Fibroblast of upper back skin (primary cell): ENCODE data around the gene REPS1.
A peak's percentile ranks its signal among the peaks of the same experiment; 100 is the strongest.
"Not testable (repeated sequence)": the region's sequence is repeated elsewhere in the genome, so short reads cannot be mapped to it uniquely, and the experiment has no call there.

Source experiments
- DNase-seq: peaks from one replicate; pipeline ENCODE4 v3.0.0-alpha.2; 2013

The REPS1 gene, protein sequence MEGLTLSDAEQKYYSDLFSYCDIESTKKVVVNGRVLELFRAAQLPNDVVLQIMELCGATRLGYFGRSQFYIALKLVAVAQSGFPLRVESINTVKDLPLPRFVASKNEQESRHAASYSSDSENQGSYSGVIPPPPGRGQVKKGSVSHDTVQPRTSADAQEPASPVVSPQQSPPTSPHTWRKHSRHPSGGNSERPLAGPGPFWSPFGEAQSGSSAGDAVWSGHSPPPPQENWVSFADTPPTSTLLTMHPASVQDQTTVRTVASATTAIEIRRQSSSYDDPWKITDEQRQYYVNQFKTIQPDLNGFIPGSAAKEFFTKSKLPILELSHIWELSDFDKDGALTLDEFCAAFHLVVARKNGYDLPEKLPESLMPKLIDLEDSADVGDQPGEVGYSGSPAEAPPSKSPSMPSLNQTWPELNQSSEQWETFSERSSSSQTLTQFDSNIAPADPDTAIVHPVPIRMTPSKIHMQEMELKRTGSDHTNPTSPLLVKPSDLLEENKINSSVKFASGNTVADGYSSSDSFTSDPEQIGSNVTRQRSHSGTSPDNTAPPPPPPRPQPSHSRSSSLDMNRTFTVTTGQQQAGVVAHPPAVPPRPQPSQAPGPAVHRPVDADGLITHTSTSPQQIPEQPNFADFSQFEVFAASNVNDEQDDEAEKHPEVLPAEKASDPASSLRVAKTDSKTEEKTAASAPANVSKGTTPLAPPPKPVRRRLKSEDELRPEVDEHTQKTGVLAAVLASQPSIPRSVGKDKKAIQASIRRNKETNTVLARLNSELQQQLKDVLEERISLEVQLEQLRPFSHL

DNA sequence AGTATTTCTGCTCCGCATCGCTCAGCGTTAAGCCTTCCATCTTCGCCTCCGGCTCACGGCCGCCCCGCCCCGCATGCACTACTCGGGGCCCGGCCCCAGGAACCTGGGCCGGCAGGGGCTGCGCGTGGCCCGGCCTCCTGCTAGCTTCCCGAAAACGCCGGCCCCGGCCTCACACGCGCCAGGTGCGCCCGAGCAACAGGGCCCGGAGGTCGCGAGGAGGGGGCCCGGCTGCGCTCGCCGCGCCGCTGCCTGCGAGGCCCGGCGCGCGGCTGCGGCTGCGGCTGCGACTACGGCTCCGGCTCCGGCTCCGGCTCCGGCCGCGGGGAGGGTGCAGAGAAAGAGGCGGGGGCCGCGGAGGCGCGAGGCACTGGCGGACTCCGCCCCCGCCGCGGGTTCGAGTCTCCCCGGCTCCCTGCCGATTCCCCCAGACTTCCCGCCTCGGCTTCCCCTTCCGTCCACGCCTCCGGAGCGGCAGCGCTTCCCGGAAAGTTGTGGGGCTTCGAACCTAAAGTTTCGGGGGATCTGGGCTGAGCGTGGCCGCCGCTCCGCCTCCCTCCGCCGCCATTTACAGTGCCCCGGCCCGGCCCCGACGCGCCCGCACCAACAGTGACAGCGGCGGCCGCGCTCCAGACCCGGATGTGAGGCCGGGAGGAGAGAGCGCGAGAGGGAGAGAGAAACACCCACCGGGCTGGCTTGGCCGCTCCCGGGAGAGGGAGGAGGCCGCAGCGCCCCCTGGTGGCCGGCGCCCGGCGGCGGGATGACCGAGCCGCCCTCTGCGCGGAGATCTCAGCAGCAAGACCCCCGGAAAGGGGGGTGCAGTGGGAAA is at the start of gene REPS1:
TSS of gene REPS1 (minus strand) at position 611 of the 826 bp plus-strand sequence. CDS start at position 40, 571 bp downstream.
- DNase-seq = peak; percentile 89

DNA sequence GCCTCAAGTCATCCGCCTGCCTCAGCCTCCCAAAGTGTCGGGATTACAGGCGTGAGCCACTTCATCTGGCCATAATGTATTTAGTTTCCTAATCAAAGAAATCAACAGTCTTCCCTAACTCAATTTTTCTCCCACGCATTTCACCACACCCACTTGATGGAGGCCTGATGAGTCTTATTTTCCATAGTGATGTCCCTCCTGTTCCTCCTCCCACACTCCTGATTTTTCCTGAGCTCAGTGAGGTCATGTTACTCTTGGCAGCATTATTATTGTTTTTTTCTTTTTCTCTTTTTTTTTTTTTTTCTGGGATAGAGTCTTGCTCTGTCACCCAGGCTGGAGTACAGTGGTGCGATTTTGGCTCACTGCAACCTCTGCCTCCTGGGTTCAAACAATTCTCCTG is 49.4 kb upstream of the REPS1 start:
- peak; percentile 37 for DNase-seq

DNA sequence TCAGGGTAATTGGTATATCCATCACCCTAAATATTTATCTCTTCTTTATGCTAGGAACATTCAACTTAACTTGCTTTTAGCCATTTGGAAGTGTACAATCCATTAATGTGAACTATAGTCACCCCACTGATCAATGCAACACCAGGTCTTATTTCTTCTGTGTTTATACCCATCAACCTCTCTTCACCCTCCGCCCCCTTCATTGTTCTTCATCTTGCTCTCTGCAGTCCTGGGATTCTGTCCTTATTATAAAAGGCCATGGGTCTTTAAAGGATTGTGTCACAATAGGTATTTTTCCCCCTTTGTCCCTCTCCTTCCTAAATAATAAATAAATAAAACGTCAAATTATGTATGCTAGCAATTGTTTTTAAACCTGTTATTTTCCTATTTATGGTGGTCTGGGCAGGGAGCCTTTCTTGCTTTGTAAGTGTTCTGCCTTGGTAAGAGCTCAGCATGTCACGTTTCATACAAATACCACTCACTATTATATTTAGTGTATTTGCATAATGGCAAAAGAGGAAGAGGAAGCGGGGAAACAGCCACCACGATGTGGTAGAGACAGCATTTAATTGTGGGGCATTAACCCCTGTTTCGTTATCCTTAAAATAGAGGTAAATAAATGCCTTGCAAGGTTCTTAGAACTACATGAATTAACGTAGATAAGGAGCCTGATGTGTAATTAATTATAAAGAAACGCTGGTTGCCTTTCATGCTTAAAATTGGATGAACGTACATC is 42.3 kb upstream of the REPS1 start:
- no peak for DNase-seq

DNA sequence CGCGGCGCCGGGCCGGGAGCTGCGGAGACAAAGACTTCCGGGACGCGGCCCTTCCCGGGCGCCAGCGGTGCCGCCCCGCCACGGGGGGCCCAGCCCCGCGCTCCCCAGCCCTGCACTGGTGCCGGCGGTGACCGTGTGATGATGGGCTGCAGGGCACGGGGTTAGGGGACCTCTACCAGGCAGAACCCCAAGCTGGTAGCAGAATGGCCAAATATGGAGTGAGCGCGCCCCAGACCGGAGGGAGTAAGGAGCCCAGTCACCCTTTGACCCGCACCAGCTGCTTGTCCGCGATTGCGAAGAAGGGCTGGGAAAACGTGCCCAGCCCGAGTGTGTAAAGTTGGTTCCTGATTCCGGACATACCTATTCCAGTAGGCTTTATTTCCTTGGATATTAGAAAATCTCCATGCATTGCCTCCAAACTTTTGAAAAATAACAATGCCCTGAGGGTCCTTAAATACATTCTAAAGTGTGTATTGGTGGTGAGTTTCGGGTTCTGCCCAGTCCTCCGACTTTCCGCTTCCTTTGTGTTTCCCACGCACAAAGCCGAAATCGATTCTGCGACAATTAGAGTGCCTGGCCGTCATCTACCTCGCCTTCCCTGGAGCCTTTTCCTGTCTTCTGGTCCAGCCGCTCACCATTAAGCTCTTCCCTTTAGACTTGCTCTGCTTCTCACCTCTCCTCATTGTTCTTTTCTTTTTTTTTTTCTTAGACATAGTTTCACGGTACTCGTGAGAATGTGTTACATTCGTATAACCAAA is 41.6 kb upstream of the REPS1 start:
- peak; percentile 30 for DNase-seq

DNA sequence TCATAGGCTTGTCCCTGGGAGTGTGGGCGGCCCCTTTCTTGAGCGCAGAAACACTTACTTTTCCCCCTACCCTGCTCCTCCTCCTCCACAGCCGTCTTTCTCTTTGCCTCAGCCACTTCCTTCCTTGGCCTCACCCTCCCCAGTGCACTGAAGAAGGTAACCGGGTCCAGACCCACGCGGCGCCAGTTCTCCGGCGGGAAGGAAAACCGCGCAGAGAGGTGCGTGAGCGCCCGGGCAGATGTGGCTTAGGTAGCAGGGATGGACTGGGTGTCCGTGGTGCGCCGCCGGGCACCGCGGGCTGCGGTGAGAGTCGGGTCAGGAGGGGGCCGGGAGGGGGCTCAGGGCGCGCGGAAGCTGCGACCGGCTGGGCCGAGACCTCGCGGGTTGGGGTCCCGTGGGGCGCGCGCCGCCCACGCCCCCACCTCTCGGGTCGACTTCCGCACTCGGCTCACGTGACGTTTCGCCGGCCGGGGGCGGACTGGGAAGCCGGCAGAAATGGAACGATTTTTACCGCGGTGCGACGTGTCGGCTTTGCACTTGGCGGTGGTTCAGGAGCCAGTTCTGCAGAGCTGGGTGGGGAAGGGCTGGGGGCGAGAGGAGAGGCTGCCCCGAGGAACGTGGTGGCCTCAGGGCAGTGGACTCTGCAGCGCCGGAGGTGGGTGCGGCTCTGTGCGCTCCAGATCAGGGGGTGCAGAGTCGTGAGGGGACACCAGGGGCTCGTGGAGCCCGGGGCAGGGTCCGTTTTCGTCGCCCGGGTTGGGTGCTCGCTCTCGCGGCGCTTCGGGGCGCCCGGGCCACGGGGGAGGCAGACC is 40.8 kb upstream of the REPS1 start, which contains the start of gene ABRACL:
TSS of gene ABRACL (plus strand) at position 88 of the 812 bp plus-strand sequence. CDS start 5,416 bp downstream, outside the sequence.
- peak; percentile 65 for DNase-seq

DNA sequence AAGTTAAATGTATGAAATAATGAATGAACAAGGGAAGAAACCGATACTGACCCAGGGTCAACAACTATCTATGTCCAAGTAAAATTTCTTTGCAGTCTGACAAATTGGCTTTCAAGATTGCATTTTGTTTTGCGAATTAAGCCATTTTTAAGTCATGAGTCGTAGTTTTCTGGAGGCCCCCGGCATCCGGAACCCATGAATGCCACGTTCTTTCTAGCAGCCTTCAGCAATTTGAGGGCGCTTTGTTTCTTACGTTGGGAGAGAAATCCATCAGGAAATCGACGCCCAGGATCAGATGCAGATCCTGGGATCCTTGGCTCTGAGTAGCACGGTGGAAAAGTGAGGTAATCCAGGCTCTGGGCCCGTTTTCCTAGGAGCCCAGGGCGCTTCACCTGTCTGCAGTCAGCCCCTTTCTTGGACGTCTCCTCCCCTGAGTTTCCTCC is 40.2 kb upstream of the REPS1 start:
- no peak for DNase-seq

DNA sequence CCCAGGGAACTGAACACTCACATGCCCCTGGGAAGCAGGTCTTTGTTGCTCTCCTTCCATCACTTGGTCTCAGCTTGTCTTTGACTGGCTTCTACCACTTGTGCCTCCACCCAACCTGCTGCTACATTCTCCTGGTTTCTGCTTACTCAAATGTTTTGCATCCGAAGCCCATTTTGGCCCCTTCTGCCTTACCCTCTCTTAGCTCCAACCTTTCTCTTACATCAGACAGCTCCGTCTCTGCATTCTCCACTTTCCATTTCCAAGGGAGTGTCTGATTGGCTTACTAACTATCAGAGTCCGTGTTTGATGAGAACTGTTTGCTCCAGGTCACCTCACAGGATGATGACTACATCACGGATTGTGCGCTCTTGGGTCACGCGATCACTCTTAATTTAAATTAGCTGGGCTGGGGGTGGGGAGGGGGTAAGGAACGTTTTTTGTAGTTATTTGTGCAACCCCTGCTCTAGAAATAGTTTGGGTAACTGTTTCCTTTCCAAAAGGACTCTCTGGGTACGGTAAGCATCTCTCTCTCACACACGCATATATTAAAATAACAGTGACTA is 39.6 kb upstream of the REPS1 start:
- peak; percentile 20 for DNase-seq

DNA sequence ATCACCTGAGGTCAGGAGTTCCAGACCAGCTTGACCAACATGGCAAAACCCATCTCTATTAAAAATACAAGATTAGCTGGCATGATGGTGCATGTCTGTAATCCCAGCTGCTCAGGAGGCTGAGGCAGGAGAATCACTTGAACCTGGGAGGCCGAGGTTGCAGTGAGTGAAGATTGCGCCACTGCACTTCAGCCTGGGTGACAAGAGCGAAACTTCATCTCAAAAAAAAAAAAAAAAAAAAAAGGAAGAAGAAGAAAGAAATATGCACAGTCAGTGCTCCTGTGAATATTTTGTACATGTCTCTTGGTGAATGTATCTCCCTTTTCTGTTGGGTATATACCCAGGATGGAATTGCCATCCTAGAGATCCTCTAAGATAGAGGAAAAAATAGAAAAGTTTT is 37.4 kb upstream of the REPS1 start:
- not testable (repeated sequence) for DNase-seq

DNA sequence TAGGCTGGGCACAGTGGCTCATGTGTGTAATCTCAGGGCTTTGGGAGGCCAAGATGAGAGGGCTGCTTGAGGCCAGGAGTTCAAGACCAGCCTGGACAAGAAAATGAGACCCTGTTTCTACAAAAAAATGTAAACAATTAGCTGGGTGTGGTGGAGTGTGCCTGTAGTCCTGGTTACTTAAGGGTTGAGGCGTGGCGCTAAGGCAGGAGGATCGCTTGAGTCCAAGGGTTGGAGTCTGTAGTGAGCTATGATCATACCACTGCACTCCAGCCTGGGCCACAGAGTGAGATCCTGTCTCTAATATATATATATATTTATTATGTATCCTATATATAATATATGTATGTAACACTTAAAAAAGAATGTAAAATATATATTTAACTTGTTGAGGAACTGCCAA is 32.6 kb upstream of the REPS1 start:
- no peak for DNase-seq

DNA sequence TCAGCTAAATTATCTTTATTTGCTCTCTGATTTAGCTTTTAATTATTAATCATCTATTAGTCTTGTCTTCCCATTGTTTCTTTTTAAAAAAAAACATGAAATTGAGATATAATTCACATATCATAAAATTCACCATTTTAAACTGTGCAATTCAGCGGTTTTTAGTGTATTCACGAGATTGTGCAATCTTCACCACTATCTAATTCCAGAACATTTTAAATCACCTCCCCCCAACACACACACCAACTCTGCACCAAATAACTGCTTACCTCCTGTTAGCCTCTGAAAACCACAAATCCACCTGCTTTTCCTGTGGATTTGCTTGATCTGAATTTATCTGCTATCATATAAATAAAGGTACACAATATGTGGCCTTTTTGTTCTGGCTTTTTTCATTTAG is 31.7 kb upstream of the REPS1 start:
- no peak for DNase-seq

DNA sequence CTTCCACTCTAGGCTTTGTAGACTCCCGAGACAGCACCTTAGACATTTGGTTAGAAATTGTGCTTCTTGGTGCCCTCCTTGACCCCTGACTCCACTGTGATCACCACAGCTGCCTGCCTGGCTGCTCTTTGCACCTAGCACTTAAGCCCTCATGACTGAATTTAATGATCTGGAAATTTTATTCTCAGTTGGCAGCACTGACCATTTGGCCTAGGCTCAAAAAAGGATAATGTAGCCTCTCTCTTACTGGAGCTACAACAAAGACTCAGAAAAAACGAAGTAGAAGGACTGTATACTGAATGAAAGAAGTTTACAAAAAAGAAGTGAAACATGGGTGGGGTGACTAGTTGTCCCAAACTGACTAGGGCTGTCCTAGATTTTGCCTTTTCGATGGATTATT is 29.2 kb upstream of the REPS1 start:
- DNase-seq = no peak

DNA sequence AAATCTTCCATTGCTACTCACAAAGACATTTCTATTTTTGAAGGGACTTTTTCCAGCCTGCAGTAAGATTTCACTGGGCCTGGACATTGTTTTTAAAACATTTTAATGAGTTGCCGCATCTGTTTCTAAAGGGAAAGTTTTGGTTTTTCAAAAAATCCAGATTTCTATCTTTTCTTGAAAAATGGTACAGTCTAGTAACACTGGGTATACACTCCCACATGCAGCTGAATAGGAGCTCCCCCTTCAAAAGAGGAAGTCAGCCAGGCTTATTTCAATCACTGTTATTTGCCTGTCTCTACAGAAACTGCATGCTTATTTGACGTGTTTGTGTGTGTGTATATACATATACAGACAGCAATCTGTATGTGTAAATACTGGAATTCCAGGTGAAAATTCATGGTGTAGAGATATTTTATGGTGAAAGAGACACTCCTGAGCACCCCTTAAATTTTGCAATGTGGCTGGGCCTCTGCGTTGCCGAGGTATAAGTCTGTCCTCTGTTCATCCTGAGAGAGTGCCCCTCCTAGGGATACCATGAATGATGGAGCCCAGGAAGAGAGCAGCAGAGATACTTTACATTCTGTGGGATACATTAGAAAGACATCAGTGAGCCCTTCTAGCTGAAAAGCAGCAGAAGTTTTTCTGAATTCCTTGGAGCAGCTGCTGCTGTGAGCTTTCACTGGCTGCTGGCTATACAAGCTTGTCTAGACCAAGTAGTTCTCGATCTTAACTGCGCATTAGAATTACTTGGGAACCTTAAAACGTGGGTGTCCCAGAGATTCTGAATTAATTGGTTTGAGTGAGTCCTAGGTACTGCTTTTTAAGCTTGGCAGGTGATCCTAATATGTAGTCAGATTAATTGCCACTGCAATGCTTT is 28.5 kb upstream of the REPS1 start:
- DNase-seq = no peak

DNA sequence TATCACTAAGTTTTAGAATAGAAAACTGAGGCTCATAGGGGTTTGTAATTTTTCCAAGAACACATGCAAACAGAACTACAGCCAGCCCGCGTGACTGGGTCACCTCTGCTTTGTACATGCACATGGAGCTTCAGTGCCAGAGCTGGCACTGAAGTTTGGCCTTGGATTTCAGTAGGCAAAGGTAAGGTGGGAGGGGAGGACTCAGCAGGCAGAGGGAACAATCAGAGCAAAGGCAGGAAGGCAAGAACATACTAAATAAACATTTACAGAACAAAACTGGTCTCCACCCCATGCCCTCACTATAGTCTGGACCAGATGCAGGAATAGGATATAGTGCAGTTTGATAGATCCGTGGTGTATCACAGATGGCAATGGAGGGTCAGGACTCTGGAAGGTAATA is 26.9 kb upstream of the REPS1 start:
- DNase-seq = no peak

DNA sequence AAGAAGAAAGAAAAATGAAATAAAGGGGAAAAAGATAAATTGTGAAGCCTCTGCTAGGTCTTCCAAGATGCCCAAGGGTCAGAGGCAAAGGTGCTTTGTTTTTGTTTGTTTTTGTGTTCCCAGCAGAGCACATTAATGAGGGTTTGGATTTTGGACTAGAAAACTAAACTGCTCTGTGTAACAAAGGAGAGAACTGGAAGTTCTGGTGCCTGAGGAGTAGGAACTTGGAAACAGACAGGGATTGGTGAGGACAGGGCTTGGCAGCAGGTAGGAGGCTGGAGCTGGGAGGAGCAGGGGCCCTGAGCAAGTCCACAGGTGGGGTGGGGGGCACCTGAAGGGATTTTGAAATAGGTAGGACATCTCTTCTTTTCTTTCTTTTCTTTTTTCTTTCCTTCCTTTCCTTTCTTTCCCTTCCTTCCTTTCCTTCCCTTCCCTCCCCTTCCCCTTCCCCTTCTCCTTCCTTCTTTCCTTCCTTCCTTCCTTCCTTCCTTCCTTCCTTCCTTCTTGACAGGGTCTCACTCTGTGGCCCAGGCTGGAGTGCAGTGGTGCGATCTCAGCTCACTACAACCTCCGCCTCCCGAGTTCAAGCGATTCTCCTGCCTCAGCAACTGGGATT is 25.2 kb upstream of the REPS1 start:
- DNase-seq = no peak

DNA sequence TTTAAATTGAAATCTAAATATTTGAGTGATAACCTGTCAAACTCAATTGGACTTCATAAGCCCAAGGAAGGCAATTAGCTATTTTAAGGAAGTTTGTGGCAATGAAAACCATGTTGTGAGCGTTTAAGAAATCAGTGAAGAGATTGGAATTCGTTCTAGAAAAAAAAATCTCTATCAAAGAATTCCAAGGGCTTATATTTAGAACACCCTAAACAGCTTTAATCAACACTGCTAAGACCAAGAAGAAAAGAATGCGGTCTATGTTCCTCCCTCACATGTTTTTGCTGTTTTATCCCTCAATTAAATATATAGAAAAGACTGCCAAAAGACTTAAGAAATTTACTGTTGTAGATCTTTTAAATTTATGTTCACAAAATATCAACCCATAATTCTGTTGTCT is 23.9 kb upstream of the REPS1 start:
- no peak for DNase-seq

DNA sequence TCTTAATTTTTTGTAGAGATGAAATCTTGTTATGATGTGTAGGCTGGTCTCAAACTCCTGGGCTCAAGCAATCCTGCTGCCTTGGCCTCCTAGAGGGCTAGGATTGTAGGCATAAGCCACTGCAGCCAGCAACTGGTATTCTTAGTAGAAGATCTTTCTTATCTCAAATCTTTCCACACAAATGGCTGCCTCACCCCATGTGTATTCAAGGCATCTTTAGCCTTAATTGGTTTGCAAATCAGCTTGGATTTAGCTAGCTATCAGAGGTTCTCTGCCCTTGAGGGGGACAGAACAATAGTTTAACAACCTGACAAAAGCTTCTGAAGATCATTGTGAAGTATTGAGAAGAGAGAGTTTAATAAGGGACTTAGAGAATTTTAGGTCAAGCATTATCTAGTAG is 22.6 kb upstream of the REPS1 start:
- no peak for DNase-seq

DNA sequence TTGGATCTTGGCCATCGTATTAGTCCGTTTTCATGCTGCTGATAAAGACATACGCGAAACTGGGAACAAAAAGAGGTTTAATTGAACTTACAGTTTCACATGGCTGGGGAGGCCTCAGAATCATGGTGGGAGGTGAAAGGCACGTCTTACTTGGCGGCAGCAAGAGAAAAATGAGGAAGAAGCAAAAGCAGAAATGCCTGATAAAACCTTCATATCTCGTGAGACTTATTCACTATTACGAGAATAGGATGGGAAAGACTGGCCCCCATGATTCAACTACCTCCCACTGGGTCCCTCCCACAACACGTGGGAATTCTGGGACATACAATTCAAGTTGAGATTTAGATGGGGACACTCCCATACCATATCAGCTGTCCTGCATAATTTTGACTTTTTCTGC is 20.1 kb upstream of the REPS1 start:
- DNase-seq = no peak

DNA sequence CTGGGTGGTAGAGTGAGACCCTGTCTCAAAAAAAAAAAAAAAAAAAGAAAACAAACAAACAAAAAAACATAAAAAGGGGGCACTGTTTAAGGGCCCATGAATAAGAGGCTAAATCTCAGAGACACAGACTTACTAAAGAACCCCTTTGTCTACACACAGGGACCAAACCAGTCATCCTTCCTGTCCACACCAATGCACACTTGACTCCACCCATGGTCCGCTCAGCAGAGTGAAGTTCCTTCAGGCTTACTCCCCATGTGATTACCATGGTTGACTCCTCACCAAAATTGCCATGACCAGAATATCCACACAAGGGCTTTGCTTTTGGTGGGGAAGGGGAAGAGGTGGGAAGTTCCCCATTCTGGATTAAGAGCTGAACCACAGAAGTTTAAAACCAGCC is 19.4 kb upstream of the REPS1 start:
- DNase-seq = no peak

DNA sequence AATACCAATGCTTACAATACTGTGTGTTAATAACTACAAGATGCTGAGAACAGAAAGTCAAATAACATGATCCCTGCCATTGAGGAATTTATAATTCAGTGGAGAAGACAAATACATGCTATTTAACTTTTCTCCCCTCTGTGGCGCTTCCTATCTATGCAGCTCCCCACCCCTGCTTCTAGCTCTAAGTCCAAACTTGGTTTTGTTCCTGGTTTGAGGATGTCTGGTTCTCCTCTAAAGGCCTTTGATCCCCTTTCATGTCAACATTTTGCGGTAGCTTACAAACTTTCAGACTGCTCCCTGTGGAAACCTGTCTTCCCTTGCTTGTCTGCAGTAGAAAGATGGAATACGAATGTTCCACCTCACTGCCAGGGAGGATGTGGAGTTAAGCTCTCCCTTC is 18.4 kb upstream of the REPS1 start:
- no peak for DNase-seq
